Panc1 (cell line): ENCODE measurements around the gene ZBTB43. TPM values are rescaled to one million over a fixed set of nuclear protein-coding genes. Genes with fewer than 3 reads are reported as not detected.
"Not testable (repeated sequence)": the region's sequence is repeated elsewhere in the genome, so short reads cannot be mapped to it uniquely, and the experiment has no call there.

Source experiments
- ATAC-seq: fragments of 200-7000 bp; cut with Tn5 transposase; 2 replicates; pipeline ENCODE4 v1.9.1; 2020; ENCODE audit warnings: mild to moderate bottlenecking, moderate library complexity
- BruUV-seq: library from RNA; stranded (reverse); fragments of 400-500 nt; replicated peaks from 2 replicates; lab custom pipeline; 2021; lab: Mats Ljungman, UMichigan
- CTCF ChIA-PET: fragments of 300-600 bp; sonication (Branson Sonifier 250); formaldehyde crosslinking; loops from one replicate; lab custom pipeline; 2022; ENCODE audit warnings: antibody characterized with exemption; lab: Charles Lee
- POLR2A ChIA-PET: fragments of 300-600 bp; sonication (Branson Sonifier 250); formaldehyde crosslinking; loops from one replicate; lab custom pipeline; 2022; ENCODE audit warnings: antibody characterized with exemption; lab: Charles Lee
- DNase-seq: peaks from one replicate; pipeline ENCODE4 v3.0.0-alpha.2; 2010; ENCODE audit warnings: low read depth, low spot score
- H3K27ac ChIP-seq: 2 replicates; pipeline ENCODE4 v1.5.1; 2011; ENCODE audit warnings: mild to moderate bottlenecking, low read length, inconsistent platforms
- H3K27me3 ChIP-seq: fragments of 200-500 bp; sonication (Bioruptor generic); 2 replicates; pipeline ENCODE4 v1.6.0; 2014; ENCODE audit warnings: low read length, inconsistent platforms; ENCODE audit not compliant: control insufficient read depth, insufficient read depth
- H3K36me3 ChIP-seq: fragments of 200-500 bp; sonication (Bioruptor generic); 2 replicates; pipeline ENCODE4 v1.5.1; 2014; ENCODE audit warnings: inconsistent platforms, mild to moderate bottlenecking, low read length, moderate library complexity; ENCODE audit not compliant: control insufficient read depth, insufficient read depth
- H3K4me1 ChIP-seq: 2 replicates; pipeline ENCODE4 v1.5.1; 2011; ENCODE audit warnings: inconsistent platforms, mild to moderate bottlenecking, low read length, moderate library complexity; ENCODE audit not compliant: control insufficient read depth, insufficient read depth
- H3K4me3 ChIP-seq, 2 experiments: 2 replicates each; pipeline ENCODE4 v1.5.1; 2011 to 2012; ENCODE audit warnings: low read depth in 2 of 2, low read length in 2 of 2, mild to moderate bottlenecking in 2 of 2, inconsistent platforms in 1 of 2, moderate library complexity in 1 of 2
- H3K9me3 ChIP-seq: fragments of 200-500 bp; sonication (Bioruptor generic); 2 replicates; pipeline ENCODE4 v1.5.1; 2014; ENCODE audit warnings: low read depth, mild to moderate bottlenecking, inconsistent platforms, low read length, moderate library complexity; ENCODE audit not compliant: control insufficient read depth, insufficient read depth
- POLR2AphosphoS5 ChIP-seq: IDR thresholded peaks from 2 replicates; pipeline ENCODE4 v1.6.1; 2012; ENCODE audit warnings: mild to moderate bottlenecking, low read depth, low read length, moderate library complexity
- SIN3A ChIP-seq: IDR thresholded peaks from 2 replicates; pipeline ENCODE4 v1.6.1; 2012; ENCODE audit warnings: low read depth, mild to moderate bottlenecking, low read length, moderate library complexity, borderline replicate concordance; ENCODE audit not compliant: insufficient read depth
- TCF7L2 ChIP-seq: IDR thresholded peaks from 2 replicates; pipeline ENCODE4 v1.6.1; 2011; ENCODE audit warnings: mild to moderate bottlenecking, low read depth, low read length, inconsistent platforms
- in situ Hi-C: cut with HindIII; loops from 2 replicates; pipeline ENCODE4 v1.10.0; 2016; ENCODE audit warnings: low sequenced_read_pairs, low pct_unique_long_range_greater_than_20kb
- intact Hi-C: fragments of 100-400 bp; cut with micrococcal nuclease; formaldehyde crosslinking; loops from one replicate; pipeline ENCODE4 v1.10.0; 2022; ENCODE audit not compliant: unreplicated experiment
- total RNA-seq: library from RNA; stranded (reverse); gene quantifications from one replicate; pipeline ENCODE4 v1.2.1, GENCODE V29; 2021; ENCODE audit not compliant: unreplicated experiment
- TF ChIP-seq, protein P1 (sequence below), 2 experiments: IDR thresholded peaks; 2 replicates each; pipeline ENCODE4 v1.6.1; 2011 to 2012; ENCODE audit warnings: low read depth in 2 of 2, control low read depth in 1 of 2, low read length in 1 of 2, mild to moderate bottlenecking in 1 of 2, moderate library complexity in 1 of 2; ENCODE audit not compliant: insufficient read depth in 1 of 2
- TF ChIP-seq, protein P2 (sequence below): fragments of 450-650 bp; IDR thresholded peaks from 2 replicates; pipeline ENCODE4 v1.5.1; 2017; ENCODE audit warnings: mild to moderate bottlenecking

Gene ZBTB43
- total RNA-seq, 1 experiment from 2014 or later: 9.7 TPM

DNA sequence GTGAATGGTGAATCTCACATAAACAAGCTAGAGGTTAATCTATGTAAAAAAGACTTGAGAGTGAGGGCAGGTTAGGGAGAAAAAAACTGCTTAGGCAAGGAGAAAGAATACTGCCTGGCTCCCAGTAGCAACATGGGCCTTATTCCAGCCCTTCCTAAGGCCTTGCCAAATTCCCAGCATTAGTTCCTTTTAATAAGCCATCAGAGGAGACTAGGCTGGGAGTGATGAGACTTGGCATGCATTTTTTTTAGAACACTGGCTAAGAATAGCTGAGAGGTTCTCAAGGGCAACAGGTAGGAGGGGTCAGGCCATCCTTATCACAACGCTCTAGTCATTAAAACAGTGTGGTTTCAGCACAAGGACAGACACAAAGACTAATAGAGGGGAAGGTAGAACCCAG, 20.9 kb upstream of the ZBTB43 start:
- DNase-seq (no peak), ATAC-seq (no peak)
- no TSS peak for BruUV-seq
- in situ Hi-C loops: no loop called here
- Histone ChIP-seq H3K27me3 (no peaks in the 10 kb centered on the region), H3K36me3 (no peaks in the 10 kb centered on the region), H3K4me3 (no peak overlapping the region), H3K4me1 (peaks cover 2% of the 10 kb centered on the region; the same call in 1 of the 2 replicates), H3K9me3 (no peaks in the 10 kb centered on the region), H3K27ac (no peak overlapping the region)
- intact Hi-C loops: loop anchor here (5.0 kb wide), 1 partner anchor 282 kb away; no protein-coding TSS in a partner anchor
- ChIA-PET POLR2A (no interaction called here), CTCF (no interaction called here)
- no peak for TF ChIP-seq POLR2AphosphoS5
- no peak for TF ChIP-seq TCF7L2
- TF ChIP-seq SIN3A: no peak
- TF ChIP-seq, protein P1, sequence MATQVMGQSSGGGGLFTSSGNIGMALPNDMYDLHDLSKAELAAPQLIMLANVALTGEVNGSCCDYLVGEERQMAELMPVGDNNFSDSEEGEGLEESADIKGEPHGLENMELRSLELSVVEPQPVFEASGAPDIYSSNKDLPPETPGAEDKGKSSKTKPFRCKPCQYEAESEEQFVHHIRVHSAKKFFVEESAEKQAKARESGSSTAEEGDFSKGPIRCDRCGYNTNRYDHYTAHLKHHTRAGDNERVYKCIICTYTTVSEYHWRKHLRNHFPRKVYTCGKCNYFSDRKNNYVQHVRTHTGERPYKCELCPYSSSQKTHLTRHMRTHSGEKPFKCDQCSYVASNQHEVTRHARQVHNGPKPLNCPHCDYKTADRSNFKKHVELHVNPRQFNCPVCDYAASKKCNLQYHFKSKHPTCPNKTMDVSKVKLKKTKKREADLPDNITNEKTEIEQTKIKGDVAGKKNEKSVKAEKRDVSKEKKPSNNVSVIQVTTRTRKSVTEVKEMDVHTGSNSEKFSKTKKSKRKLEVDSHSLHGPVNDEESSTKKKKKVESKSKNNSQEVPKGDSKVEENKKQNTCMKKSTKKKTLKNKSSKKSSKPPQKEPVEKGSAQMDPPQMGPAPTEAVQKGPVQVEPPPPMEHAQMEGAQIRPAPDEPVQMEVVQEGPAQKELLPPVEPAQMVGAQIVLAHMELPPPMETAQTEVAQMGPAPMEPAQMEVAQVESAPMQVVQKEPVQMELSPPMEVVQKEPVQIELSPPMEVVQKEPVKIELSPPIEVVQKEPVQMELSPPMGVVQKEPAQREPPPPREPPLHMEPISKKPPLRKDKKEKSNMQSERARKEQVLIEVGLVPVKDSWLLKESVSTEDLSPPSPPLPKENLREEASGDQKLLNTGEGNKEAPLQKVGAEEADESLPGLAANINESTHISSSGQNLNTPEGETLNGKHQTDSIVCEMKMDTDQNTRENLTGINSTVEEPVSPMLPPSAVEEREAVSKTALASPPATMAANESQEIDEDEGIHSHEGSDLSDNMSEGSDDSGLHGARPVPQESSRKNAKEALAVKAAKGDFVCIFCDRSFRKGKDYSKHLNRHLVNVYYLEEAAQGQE (IDR thresholded peaks at IDR 0.05; ENCODE audit: insufficient read depth in 1 of 2, low read depth in 2 of 2, low read length in 1 of 2): no peak
- TF ChIP-seq, protein P2, sequence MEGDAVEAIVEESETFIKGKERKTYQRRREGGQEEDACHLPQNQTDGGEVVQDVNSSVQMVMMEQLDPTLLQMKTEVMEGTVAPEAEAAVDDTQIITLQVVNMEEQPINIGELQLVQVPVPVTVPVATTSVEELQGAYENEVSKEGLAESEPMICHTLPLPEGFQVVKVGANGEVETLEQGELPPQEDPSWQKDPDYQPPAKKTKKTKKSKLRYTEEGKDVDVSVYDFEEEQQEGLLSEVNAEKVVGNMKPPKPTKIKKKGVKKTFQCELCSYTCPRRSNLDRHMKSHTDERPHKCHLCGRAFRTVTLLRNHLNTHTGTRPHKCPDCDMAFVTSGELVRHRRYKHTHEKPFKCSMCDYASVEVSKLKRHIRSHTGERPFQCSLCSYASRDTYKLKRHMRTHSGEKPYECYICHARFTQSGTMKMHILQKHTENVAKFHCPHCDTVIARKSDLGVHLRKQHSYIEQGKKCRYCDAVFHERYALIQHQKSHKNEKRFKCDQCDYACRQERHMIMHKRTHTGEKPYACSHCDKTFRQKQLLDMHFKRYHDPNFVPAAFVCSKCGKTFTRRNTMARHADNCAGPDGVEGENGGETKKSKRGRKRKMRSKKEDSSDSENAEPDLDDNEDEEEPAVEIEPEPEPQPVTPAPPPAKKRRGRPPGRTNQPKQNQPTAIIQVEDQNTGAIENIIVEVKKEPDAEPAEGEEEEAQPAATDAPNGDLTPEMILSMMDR: no peak

DNA sequence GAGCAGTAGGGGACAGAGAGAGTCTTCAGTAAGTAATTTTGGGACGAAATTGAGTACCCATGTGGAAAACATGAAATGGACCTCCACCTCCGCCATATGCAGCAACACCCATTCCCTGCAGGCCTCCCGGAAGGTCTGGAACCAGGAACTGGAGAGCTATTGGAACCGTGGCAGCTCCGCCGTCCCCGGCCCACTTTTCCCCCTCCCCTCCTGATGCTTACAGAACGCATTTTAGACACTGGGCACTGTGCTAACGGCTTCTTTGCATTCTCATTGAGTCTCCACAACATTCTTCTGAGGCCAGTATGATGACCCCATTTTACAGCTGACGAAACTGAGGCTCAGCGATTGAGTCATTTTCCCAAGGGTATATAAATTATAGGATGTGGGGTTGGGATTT, 20.4 kb upstream of the ZBTB43 start:
- POLR2A ChIA-PET: no interaction called here
- no peaks in the 10 kb centered on the region for H3K27me3 ChIP-seq
- no peaks in the 10 kb centered on the region for H3K36me3 ChIP-seq
- H3K4me3 ChIP-seq: no peak overlapping the region
- TF ChIP-seq SIN3A (no peak), POLR2AphosphoS5 (no peak), TCF7L2 (no peak)
- TF ChIP-seq, protein P2: no peak
- TF ChIP-seq, protein P1 (IDR thresholded peaks at IDR 0.05; ENCODE audit: insufficient read depth in 1 of 2, low read depth in 2 of 2, low read length in 1 of 2): no peak
- H3K9me3 ChIP-seq: no peaks in the 10 kb centered on the region
- in situ Hi-C loops: no loop called here
- intact Hi-C loops: loop anchor here (5.0 kb wide), 1 partner anchor 282 kb away; no protein-coding TSS in a partner anchor
- H3K27ac ChIP-seq: no peak overlapping the region
- H3K4me1 ChIP-seq: peaks cover 2% of the 10 kb centered on the region; the same call in 1 of the 2 replicates
- DNase-seq: no peak
- ATAC-seq: no peak
- CTCF ChIA-PET: no interaction called here
- BruUV-seq: no TSS peak

DNA sequence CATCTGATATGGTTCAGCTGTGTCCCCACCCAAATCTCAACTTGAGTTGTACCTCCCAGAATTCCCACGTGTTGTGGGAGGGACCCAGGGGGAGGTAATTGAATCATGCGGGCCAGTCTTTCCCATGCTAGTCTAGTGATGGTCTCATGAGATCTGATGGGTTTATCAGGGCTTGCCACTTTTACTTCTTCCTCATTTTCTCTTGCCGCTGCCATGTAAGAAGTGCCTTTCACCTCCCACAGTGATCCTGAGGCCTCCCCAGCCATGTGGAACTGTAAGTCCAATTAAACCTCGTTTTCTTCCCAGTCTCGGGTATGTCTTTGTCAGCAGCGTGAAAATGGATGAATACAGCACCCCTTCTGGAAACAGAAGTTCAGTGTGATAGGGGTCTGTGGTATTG, 20.0 kb upstream of the ZBTB43 start:
- in situ Hi-C loops, CTCF ChIA-PET: not testable (repeated sequence)
- intact Hi-C loops: loop anchor here (5.0 kb wide), 1 partner anchor 283 kb away; no protein-coding TSS in a partner anchor

More for the DNA sequence above, 20.0 kb upstream of the ZBTB43 start:
- H3K27me3 ChIP-seq, BruUV-seq, H3K9me3 ChIP-seq, ATAC-seq, H3K4me3 ChIP-seq, POLR2A ChIA-PET, H3K27ac ChIP-seq, H3K4me1 ChIP-seq, H3K36me3 ChIP-seq, DNase-seq: not testable (repeated sequence)
